Activated CD8-positive, alpha-beta memory T cell treated with anti-CD3 and anti-CD28 coated beads for 36 hours (primary cell): ENCODE data around the gene OTOG. TPM values are rescaled to one million over a fixed set of nuclear protein-coding genes. Genes with fewer than 3 reads are reported as not detected.

ENCODE experiments used
- CTCF ChIA-PET: fragments of 350-600 bp; sonication (Branson Sonifier 250); formaldehyde crosslinking; loops from one replicate; lab custom pipeline; 2021; ENCODE audit warnings: antibody characterized with exemption; lab: Charles Lee
- POLR2A ChIA-PET: fragments of 350-600 bp; sonication (Branson Sonifier 250); formaldehyde crosslinking; loops from one replicate; lab custom pipeline; 2021; ENCODE audit warnings: antibody characterized with exemption; lab: Charles Lee
- total RNA-seq, 2 experiments: library from RNA; stranded (reverse); gene quantifications; one replicate each; pipeline ENCODE4 v1.2.3, GENCODE V29; 2021

Gene OTOG
- total RNA-seq, 2 experiments from 2014 or later: not detected

GRCh38 chr11:17693531-17693930 is 146.5 kb downstream of the OTOG start:
- CTCF ChIA-PET: no interaction called here
- POLR2A ChIA-PET: no interaction called here

GRCh38 chr11:17694494-17695110 is 147.5 kb downstream of the OTOG start:
- ChIA-PET POLR2A (no interaction called here), CTCF (no interaction called here)

- ChIA-PET CTCF (no interaction called here), POLR2A (no interaction called here)
Observed at GRCh38 chr11:17695454-17696441, 148.7 kb downstream of the OTOG start.

- ChIA-PET POLR2A (no interaction called here), CTCF (no interaction called here)
Observed at GRCh38 chr11:17696741-17697140, 149.7 kb downstream of the OTOG start.

Other genes with a start within 250 kb of the OTOG start
- 1 to 10 TPM; 5.9 to 6.5 TPM for gene NCR3LG1, start 195.5 kb upstream of the OTOG start, total RNA-seq
- gene KCNJ11, start 158.6 kb upstream of the OTOG start, total RNA-seq: 1 to 10 TPM in 1 of 2 experiments, under 1 TPM in 1; 0.63 to 1.1 TPM
- not detected for gene ABCC8, start 70.4 kb upstream of the OTOG start, total RNA-seq
- gene USH1C, start 2.8 kb upstream of the OTOG start, total RNA-seq: not detected
- not detected for gene MYOD1, start 172.3 kb downstream of the OTOG start, total RNA-seq
- not detected for gene KCNC1, start 187.5 kb downstream of the OTOG start, total RNA-seq